Retinal pigment epithelial cell (primary cell): ENCODE data around the gene NR1I3.
"Not testable (repeated sequence)": the region's sequence is repeated elsewhere in the genome, so short reads cannot be mapped to it uniquely, and the experiment has no call there.

Experiments used
- DNase-seq: peaks from one replicate; pipeline ENCODE4 v3.0.0-alpha.2; 2010; ENCODE audit warnings: low read depth
- H3K4me3 ChIP-seq: 2 replicates; pipeline ENCODE4 v1.5.1; 2011; ENCODE audit warnings: mild to moderate bottlenecking, low read length, control low read depth, moderate library complexity
- TF ChIP-seq, protein P1 (sequence below): conservative IDR thresholded peaks from 2 replicates; pipeline ENCODE4 v1.5.1; 2011; ENCODE audit warnings: low read depth, low read length, control low read depth, inconsistent platforms

NR1I3 gene

DNA sequence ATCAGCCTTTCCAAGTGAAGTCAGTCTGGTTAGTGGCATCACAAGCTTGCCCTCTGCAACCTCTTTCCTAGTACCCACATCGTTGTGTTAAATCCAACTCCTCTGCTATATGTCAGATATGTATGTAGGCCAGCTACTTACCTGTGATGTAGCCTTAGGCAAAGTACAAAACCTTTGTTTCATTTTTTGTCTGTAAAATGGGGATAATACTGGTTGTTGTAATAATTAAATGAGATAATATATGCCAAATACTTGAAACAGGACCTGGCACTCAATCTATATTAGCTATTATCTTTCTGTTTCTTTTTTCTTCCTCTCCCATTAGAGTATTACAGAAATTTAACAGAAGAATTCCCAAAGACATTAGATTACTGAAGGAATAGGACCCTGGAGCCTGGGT, 21.8 kb upstream of the NR1I3 start:
- TF ChIP-seq, protein P1, sequence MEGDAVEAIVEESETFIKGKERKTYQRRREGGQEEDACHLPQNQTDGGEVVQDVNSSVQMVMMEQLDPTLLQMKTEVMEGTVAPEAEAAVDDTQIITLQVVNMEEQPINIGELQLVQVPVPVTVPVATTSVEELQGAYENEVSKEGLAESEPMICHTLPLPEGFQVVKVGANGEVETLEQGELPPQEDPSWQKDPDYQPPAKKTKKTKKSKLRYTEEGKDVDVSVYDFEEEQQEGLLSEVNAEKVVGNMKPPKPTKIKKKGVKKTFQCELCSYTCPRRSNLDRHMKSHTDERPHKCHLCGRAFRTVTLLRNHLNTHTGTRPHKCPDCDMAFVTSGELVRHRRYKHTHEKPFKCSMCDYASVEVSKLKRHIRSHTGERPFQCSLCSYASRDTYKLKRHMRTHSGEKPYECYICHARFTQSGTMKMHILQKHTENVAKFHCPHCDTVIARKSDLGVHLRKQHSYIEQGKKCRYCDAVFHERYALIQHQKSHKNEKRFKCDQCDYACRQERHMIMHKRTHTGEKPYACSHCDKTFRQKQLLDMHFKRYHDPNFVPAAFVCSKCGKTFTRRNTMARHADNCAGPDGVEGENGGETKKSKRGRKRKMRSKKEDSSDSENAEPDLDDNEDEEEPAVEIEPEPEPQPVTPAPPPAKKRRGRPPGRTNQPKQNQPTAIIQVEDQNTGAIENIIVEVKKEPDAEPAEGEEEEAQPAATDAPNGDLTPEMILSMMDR = no peak
- DNase-seq = no peak
- no peak overlapping the region for H3K4me3 ChIP-seq

DNA sequence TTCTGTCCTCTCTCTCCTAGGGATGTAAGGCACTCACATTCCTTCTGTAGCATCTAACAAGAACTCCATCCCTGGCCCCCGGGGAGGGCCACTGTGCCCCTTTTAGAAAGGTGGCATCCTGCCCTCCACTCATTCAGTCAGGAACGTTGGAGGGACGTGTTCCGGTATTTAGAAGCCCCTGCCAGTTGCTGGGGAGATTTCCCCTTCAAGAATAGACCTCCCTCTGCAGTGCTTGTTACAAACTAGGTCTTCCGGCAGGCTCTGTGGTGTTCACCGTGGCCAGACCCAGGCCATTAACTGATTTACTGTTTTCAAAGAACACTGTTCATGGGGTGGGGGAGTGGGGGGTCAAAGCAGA, 21.3 kb upstream of the NR1I3 start:
- no peak overlapping the region for H3K4me3 ChIP-seq
- TF ChIP-seq, protein P1 = no peak
- no peak for DNase-seq

DNA sequence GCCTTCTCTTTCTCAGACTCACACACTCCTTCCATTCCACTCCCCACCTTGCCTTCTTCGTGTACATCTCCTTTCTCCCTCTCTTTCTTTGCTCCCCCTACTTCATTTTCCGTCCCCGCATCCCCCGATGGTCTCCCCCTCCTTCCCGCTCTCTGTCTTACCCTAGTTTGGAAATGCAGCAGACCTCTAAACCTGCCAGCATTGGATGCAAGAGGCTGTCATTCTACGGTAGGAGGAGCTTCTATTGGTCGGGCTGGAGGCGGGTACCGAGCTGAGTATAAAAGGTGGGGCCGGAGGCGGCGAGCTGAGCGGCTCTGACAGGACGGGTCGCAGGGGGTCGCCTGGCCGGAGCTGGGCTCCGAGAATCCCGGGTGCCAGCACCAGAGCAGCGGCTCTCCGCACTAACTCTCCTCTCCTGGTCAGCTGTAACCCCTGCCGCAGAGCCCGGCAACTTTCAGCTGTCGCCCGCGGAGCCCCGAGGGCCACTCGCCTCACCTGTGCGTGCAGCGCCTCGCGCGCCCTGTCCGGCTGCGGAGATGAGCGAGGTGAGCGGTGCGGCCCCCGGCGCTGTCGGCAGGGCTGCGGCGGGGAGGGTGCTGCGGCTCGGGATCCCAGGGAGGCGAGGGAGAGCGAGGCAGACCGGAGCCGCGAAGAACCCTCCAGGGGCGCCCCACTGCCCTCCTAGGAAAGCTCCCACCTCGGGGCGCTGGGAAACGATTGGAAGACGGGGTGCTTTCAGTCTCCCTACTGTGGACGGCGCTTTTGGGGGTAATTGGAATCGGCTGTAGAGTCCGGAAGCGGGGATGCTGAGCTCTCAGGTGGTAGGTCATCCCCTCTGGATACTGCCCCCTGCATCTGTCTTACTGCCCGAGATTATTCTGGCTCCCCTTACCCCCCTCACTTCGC, 20.7 kb upstream of the NR1I3 start, which contains the start of gene PCP4L1:
TSS of gene PCP4L1 (plus strand) at position 307 of the 906 bp plus-strand sequence. CDS start at position 537, 230 bp downstream.
- DNase-seq = no peak
- H3K4me3 ChIP-seq = peak within 1 kb of the TSS; percentile 47
- TF ChIP-seq, protein P1 = no peak

DNA sequence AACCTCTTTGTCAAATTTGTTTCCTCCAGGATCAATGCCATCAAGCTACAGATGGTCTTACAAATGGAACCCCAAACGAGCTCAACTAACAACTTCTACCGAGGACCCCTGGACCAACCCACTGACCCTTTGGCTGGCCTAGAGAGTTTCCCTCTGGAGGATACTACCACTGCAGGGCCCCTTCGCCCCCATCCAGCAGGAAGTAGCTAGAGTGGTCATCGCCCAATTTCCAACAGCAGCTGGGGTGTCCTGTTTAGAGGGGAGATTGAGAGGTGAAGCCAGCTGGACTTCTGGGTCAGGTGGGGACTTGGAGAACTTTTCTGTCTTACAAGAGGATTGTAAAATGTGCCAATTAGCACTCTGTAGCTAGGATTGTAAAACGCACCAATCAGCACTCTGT, 19.1 kb upstream of the NR1I3 start:
- not testable (repeated sequence) for H3K4me3 ChIP-seq, DNase-seq

DNA sequence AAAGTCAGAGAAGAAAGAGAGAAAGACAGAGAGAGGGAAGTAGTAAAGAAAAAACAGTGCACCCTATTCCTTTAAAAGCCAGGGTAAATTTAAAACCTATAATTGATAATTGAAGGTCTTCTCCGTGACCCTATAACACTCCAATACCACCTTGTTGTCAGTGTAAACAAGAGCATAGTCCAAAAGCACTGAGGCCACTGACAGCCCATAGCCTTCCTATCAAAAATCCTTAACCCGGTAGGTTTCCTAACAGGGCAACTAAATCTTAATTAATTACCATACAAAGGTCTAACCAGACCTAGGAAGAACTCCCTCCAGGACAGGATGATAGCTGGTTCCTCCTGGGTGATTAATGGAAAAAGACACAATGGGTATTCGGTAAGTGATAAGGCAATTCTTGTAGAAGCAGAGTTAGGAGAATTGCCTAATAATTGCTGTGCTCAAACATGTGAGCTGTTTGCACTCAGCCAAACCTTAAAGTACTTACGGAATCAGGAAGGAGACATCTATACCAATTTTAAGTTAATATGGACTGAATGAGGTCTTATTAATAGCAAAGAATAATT, 18.0 kb upstream of the NR1I3 start:
- DNase-seq, H3K4me3 ChIP-seq: not testable (repeated sequence)

DNA sequence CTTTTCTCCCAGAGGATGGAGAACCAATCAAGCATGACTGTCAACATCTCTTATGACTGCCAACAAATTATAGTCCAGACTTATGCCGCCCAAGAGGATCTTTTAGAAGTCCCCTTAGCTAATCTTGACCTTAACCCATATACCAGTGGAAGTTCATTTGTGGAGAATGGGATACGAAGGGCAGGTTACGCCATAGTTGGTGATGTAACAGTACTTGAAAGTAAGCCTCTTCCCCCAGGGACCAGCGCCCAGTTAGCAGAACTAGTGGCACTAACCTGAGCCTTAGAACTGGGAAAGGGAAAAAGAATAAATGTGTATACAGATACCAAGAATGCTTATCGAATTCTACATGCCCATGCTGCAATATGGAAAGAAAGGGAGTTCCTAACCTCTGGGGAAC, 17.3 kb upstream of the NR1I3 start:
- DNase-seq, H3K4me3 ChIP-seq: not testable (repeated sequence)

DNA sequence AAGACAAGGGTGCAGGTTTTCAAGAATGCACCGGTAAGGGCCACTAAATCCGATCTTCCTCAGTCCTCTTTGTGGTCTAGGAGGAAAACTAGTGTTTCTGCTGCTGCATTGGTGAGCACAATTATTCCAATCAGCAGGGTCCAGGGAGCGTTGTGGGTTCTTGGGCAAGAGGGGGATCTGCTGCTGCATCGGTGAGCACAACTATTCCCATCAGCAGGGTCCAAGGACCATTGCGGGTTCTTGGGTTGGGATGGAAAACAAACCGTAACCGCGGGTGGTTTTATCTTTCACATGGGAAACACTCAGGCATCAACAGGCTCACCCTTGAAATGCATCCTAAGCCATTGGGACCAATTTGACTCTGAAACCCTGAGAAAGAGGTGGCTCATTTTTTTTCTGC, 13.6 kb upstream of the NR1I3 start:
- no peak overlapping the region for H3K4me3 ChIP-seq
- no peak for DNase-seq
- TF ChIP-seq, protein P1 = no peak

DNA sequence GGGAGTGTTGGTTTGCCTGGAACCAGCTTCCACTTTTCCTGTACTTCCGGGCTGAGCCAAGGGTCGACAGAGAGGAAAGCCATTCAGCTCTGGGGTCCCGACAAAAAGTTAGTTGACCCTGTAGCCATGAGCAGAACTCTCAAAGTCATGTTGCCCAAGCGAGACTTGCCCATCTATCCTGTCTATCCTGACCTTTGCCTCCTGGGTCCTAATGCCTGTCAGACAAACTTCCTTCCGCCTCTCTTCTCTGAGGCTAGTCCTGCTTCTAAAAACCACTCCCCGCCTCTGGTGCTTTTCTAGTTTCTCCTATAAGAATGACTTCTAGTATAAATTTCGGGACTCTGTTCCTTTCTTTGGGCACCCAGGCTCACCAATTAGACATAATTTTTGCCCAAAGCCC, 12.8 kb upstream of the NR1I3 start:
- DNase-seq = no peak
- TF ChIP-seq, protein P1 = no peak
- no peak overlapping the region for H3K4me3 ChIP-seq

DNA sequence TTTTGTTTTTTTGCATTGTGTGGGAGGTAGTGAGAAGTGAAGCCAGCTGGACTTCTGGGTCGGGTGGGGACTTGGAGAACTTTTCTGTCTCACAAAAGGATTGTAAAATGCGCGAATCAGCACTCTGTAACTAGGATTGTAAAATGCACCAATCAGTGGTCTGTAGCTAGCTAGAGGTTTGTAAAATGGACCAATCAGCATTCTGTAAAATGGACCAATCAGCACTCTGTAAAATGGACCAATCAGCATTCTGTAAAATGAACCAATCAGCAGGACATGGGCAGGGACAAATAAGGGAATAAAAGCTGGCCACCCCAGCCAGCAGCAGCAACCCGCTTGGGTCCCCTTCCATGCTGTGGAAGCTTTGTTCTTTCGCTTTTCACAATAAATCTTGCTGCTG, 12.1 kb upstream of the NR1I3 start:
- DNase-seq, H3K4me3 ChIP-seq: not testable (repeated sequence)
